T-helper 17 cell (primary cell): ENCODE data around the gene FMN1. TPM values are rescaled to one million over a fixed set of nuclear protein-coding genes. Genes with fewer than 3 reads are reported as not detected.

Experiments
- ATAC-seq: fragments of 150-1000 bp; cut with Tn5 transposase; 2 replicates; pipeline ENCODE4 v1.10.0; 2021; ENCODE audit warnings: mild to moderate bottlenecking, moderate library complexity
- DNase-seq, 3 donors: peaks; one replicate each; pipeline versions ENCODE4 v3.0.0 to v3.0.0-alpha.2; 2020 to 2021
- H3K9me3 ChIP-seq: one replicate; pipeline ENCODE4 v1.7.0; 2013; ENCODE audit warnings: low read length, mild to moderate bottlenecking; ENCODE audit not compliant: control insufficient read depth, poor library complexity, severe bottlenecking
- H3K27ac Mint-ChIP-seq: one replicate; pipeline ENCODE4 v1.8.0; 2022; ENCODE audit warnings: mild to moderate bottlenecking, moderate library complexity, mixed read lengths
- H3K27me3 Mint-ChIP-seq: one replicate; pipeline ENCODE4 v1.8.0; 2022; ENCODE audit warnings: mixed read lengths
- H3K36me3 Mint-ChIP-seq: one replicate; pipeline ENCODE4 v1.8.0; 2022; ENCODE audit warnings: low read depth, mixed read lengths
- H3K4me1 Mint-ChIP-seq: one replicate; pipeline ENCODE4 v1.8.0; 2022; ENCODE audit warnings: mild to moderate bottlenecking, mixed read lengths
- H3K4me3 Mint-ChIP-seq: one replicate; pipeline ENCODE4 v1.8.0; 2022; ENCODE audit warnings: mild to moderate bottlenecking, moderate library complexity, mixed read lengths
- total RNA-seq, 4 donors: library from RNA in 2 of 4; stranded (reverse) in 2 of 4; gene quantifications; one replicate each; pipeline ENCODE4 v1.2.3 and lab custom pipeline; 2022 to 2026

The FMN1 gene, protein sequence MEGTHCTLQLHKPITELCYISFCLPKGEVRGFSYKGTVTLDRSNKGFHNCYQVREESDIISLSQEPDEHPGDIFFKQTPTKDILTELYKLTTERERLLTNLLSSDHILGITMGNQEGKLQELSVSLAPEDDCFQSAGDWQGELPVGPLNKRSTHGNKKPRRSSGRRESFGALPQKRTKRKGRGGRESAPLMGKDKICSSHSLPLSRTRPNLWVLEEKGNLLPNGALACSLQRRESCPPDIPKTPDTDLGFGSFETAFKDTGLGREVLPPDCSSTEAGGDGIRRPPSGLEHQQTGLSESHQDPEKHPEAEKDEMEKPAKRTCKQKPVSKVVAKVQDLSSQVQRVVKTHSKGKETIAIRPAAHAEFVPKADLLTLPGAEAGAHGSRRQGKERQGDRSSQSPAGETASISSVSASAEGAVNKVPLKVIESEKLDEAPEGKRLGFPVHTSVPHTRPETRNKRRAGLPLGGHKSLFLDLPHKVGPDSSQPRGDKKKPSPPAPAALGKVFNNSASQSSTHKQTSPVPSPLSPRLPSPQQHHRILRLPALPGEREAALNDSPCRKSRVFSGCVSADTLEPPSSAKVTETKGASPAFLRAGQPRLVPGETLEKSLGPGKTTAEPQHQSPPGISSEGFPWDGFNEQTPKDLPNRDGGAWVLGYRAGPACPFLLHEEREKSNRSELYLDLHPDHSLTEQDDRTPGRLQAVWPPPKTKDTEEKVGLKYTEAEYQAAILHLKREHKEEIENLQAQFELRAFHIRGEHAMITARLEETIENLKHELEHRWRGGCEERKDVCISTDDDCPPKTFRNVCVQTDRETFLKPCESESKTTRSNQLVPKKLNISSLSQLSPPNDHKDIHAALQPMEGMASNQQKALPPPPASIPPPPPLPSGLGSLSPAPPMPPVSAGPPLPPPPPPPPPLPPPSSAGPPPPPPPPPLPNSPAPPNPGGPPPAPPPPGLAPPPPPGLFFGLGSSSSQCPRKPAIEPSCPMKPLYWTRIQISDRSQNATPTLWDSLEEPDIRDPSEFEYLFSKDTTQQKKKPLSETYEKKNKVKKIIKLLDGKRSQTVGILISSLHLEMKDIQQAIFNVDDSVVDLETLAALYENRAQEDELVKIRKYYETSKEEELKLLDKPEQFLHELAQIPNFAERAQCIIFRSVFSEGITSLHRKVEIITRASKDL (N-terminal part only)
- total RNA-seq (10 to 100 TPM; 18.7 to 35.2 TPM), total RNA-seq (lab: John Stamatoyannopoulos, UW) (0.60 to 21.8 reads per million in 2 donors)

DNA sequence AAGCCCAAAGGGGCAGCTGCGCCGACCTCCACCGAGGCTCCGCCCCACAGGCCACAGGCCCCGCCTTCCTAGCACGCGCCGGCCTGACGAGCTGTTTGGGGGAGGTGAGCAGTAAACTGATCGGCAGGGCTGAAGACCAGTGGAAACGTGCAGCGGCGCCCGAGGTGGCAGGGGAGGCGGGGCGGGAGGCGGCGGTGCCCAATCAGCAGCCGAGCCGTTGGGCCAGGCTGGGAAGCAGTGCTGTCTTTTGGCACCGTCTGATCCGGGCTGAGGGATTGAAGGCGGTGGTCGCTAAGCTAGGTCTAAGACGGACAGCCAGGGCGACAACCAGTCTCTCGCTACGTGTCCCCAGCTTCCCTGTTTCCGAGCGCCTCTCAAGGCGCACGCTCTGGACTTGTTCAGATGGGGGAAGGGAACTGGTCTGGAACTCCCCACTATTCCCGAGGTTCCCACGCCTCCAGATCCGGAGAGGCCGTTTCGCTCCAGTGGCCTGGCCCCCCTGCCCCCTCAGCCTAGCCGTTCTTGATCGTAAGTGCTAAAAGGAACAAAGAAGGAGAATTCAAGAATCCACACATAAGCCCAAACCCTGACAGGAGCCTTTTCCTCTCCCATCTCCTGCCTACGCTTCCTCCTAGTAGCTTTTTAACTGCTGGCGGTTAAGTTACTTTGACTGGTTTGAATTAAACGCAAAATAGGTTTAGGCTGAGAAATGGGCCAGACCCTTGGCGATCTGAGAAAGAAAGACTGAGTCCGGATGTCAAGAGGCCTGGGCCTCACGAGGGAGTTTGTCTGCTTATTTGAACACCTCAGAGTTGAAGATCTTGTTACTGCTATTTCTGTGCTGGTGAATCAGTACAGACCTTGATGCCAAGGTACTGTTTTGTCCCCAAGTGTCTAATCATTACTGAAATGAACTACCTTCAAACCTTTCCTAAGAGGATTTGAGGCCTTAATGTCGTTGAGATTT, at the start of gene FMN1:
Gene FMN1 (minus strand): TSS at position 11 of the 967 bp plus-strand sequence. CDS start 39,800 bp downstream, outside the sequence.
- H3K9me3 ChIP-seq, result no peaks in the 10 kb centered on the region
- Mint-ChIP-seq H3K27me3 (peaks cover 13% of the 10 kb centered on the region), H3K4me3 (peak within 1 kb of the TSS; percentile 81), H3K36me3 (no peaks in the 10 kb centered on the region), H3K4me1 (peaks cover under 1% of the 10 kb centered on the region), H3K27ac (no peak within 1 kb of the TSS)
- DNase-seq (peak; percentile 84 to 85 (median 84)), ATAC-seq (peak; percentile 100)

DNA sequence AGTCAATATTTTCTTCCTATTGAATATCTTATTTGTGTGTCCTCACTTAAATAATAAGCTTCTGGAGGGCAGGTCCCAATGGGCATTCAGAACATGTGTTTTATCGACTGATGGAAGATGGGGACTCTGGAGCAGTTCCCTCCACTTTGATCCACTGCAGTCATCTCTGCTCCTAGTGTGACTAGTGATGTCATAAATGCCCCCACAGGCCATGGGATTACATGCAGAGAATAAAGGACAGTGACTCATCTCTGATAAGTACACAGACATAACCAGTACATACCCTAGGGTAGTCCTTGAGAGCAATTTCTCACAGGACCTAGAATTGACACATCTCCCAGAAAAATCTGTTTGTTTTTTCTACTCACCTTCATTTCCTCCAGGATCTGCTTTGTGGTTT, 49.4 kb upstream of the FMN1 start:
- Mint-ChIP-seq H3K36me3 (no peaks in the 10 kb centered on the region), H3K4me1 (peaks cover 12% of the 10 kb centered on the region), H3K27me3 (peaks cover 28% of the 10 kb centered on the region), H3K4me3 (no peak overlapping the region), H3K27ac (no peak overlapping the region)
- ATAC-seq, result no peak
- H3K9me3 ChIP-seq, result no peaks in the 10 kb centered on the region
- no peak for DNase-seq

DNA sequence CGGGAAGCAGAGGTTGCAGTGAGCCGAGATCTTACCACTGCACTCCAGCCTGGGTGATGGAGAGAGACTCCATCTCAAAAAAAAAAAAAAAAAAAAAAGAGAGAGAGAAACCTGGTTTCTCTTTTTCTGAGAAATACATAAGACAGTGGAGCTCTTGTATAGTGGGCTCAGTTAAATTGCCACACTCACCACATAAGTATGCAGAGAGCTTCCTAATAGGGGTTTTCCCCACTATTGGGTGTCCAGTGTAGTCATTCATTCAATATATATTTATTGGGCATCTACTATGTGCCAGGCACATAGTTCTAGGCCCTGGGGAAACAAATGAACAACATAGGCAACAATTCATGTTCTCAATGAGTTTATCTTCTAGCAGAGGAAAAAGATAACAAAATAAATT, 48.9 kb upstream of the FMN1 start:
- Mint-ChIP-seq H3K27ac (no peak overlapping the region), H3K36me3 (no peaks in the 10 kb centered on the region), H3K4me3 (no peak overlapping the region), H3K4me1 (peaks cover 12% of the 10 kb centered on the region), H3K27me3 (peaks cover 26% of the 10 kb centered on the region)
- no peak for ATAC-seq
- no peaks in the 10 kb centered on the region for H3K9me3 ChIP-seq
- no peak for DNase-seq

DNA sequence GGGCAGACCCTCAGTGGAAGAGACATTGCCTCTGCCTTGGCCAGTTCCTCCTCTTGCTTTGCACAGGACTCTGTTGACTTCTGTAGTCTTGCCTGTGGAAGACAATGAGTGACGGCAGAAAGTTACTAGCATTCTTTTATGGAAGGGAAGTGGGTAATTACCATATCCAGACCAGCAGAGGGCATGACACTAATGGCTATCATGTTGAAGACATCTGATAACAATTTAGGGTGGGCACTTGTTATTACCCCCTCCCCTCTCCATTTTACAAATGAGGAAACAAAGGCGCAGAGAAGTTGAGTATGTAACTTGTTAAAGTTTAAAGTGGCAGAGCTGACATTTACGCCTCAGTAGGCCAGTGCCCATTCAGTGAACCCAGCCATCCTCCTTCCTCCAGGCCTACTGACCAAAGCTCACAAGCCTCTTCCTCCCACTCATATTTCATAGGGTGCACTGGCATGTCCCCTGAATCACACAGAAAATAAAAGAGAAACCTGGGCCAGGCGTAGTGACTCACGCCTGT, 48.2 kb upstream of the FMN1 start:
- no peak overlapping the region for H3K27ac Mint-ChIP-seq
- DNase-seq, result no peak
- ATAC-seq, result no peak
- peaks cover 12% of the 10 kb centered on the region for H3K4me1 Mint-ChIP-seq
- no peaks in the 10 kb centered on the region for H3K36me3 Mint-ChIP-seq
- H3K27me3 Mint-ChIP-seq, result peaks cover 19% of the 10 kb centered on the region
- no peak overlapping the region for H3K4me3 Mint-ChIP-seq
- H3K9me3 ChIP-seq, result no peaks in the 10 kb centered on the region

DNA sequence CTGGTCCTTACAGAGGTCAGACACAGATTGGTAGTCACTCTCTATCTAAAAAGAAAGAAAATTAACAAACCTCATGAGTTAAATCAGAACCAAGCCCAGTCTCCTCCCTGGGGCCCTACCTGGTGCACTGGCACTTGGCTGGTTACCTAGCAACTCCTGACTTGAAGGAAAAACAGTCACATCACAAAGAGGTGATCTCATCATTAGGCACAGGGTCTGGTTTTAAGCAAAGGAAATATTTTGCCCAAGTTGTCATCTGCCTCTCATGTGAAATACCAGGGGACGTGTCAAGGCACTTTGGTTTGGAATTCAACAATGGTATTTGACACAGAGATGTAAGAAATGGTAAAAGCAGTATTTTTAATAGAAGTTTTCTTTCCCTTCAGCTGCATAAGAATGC, 47.7 kb upstream of the FMN1 start:
- peaks cover 14% of the 10 kb centered on the region for H3K4me1 Mint-ChIP-seq
- no peaks in the 10 kb centered on the region for H3K36me3 Mint-ChIP-seq
- H3K9me3 ChIP-seq, result no peaks in the 10 kb centered on the region
- DNase-seq, result no peak
- no peak overlapping the region for H3K27ac Mint-ChIP-seq
- H3K27me3 Mint-ChIP-seq, result peaks cover 20% of the 10 kb centered on the region
- peak; percentile 47 for ATAC-seq
- no peak overlapping the region for H3K4me3 Mint-ChIP-seq

DNA sequence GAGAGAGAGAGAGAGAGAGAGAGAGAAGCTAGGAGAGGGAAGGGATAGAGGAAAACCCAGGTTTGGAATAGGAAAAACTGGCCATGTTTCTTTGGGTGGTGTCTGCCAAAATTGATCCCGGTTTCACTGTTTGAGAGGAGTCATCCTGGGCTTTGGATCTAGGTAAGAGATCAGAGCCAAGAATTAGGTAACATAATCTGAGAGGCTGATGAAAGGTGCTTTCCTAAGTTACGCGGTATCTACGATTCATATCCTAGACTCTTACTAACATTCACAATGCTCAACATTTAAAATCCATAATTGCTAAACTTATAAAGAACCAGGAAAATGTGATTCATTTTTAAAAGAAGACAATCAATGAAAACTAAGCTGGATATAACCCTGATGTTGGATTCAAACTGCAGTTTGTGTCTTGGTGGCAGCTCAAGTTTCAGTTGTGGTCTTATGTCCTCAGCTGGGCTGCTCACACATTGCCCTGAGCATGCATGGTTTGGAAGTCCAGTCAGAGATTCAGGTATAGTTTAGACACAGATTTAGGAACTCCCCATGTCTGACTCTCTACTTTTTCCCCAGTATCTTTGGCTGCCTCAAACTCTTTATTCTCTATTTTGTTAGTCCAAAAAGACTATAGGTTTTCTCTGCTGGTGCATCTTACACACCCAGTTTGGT, 42.5 kb upstream of the FMN1 start:
- Mint-ChIP-seq H3K4me3 (no peak overlapping the region), H3K27ac (no peak overlapping the region), H3K36me3 (no peaks in the 10 kb centered on the region), H3K27me3 (peaks cover 48% of the 10 kb centered on the region), H3K4me1 (peaks cover 8% of the 10 kb centered on the region)
- H3K9me3 ChIP-seq, result no peaks in the 10 kb centered on the region
- DNase-seq, result no peak
- ATAC-seq, result no peak

DNA sequence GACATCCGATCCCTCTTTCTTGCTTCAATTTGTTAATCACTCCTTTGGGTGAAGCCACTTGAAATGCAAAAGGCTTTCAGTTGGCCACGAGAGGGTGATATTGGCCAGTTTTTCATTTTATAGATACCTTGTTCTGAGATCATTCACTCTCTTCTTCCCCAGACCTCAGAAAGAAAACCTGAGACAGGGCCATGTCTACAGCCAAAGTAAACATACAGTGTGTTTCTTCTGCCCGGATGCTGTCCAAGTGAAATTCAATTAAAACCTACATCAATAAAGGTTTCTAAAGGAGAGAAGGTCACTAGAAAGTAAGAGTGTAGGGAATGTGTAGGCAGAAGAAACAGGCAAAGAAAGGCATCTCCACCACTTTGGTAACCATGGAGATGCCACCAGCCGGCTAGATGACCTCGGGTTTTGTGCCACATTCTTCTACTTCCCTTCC, 39.5 kb upstream of the FMN1 start:
- H3K27ac Mint-ChIP-seq, result no peak overlapping the region
- ATAC-seq, result no peak

DNA sequence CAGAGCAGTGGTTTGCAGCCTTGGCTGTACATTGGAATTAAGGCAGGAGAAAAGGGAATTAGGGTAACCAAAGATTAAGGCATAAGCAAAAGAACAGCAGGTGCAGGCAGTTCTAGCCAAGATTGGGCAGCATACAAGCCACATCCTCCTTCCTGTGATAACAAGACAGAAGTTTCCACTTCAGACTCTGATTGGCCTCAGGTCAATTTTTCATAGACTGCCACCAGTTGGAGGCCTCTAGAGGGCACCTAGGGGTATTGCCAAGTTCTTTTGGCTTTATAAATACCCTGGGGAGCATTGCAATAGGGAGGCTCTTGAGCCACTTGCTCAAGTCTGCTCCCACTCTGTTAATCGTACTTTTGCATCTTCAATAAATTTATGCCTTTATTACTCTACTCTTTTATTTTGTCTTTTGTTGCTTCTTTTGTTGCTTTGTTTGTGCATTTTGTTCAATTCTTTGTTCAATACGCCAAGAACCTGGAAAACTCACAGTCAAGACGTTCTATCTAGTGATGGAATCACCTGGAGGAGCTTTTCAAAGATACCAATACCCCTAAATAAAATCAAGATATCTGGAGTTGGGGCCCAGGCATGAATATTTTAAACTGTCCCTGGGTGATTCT, 32.2 kb upstream of the FMN1 start:
- peak; percentile 18 to 54 (median 19) for DNase-seq
- peak; percentile 100 for ATAC-seq
- H3K27ac Mint-ChIP-seq, result peak overlapping the region; percentile 78

More for the DNA sequence above, 39.5 kb upstream of the FMN1 start:
- H3K4me1 Mint-ChIP-seq, result peaks cover 5% of the 10 kb centered on the region
- no peaks in the 10 kb centered on the region for H3K9me3 ChIP-seq
- DNase-seq, result no peak
- H3K36me3 Mint-ChIP-seq, result no peaks in the 10 kb centered on the region
- peaks cover 40% of the 10 kb centered on the region for H3K27me3 Mint-ChIP-seq
- no peak overlapping the region for H3K4me3 Mint-ChIP-seq

DNA sequence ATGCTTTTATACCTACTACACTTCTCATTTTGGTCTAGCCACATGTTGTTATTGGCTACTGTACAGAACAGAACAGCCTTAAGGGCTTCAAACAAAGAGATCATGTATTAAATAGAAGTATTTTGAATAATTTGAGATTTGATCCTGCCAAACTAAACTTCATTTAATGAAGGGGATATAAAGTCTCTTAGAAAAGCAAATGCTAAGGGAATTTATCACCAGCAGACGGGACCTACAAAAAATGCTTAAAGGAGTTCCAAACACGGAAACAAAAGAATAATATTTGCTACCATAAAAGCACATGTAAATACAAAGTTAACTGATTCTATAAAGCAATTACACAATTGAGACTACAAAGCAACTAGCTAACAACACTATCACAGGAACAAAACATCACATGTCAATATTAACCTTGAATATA, 23.6 kb upstream of the FMN1 start:
- no peak overlapping the region for H3K4me3 Mint-ChIP-seq
- H3K4me1 Mint-ChIP-seq, result peaks cover 4% of the 10 kb centered on the region
- no peaks in the 10 kb centered on the region for H3K9me3 ChIP-seq
- no peaks in the 10 kb centered on the region for H3K27me3 Mint-ChIP-seq
- DNase-seq (no peak), ATAC-seq (no peak)
- no peaks in the 10 kb centered on the region for H3K36me3 Mint-ChIP-seq
- no peak overlapping the region for H3K27ac Mint-ChIP-seq

More for the DNA sequence above, 32.2 kb upstream of the FMN1 start:
- Mint-ChIP-seq H3K36me3 (no peaks in the 10 kb centered on the region), H3K27me3 (peaks cover 4% of the 10 kb centered on the region), H3K4me3 (no peak overlapping the region), H3K4me1 (peaks cover 18% of the 10 kb centered on the region)
- no peaks in the 10 kb centered on the region for H3K9me3 ChIP-seq

DNA sequence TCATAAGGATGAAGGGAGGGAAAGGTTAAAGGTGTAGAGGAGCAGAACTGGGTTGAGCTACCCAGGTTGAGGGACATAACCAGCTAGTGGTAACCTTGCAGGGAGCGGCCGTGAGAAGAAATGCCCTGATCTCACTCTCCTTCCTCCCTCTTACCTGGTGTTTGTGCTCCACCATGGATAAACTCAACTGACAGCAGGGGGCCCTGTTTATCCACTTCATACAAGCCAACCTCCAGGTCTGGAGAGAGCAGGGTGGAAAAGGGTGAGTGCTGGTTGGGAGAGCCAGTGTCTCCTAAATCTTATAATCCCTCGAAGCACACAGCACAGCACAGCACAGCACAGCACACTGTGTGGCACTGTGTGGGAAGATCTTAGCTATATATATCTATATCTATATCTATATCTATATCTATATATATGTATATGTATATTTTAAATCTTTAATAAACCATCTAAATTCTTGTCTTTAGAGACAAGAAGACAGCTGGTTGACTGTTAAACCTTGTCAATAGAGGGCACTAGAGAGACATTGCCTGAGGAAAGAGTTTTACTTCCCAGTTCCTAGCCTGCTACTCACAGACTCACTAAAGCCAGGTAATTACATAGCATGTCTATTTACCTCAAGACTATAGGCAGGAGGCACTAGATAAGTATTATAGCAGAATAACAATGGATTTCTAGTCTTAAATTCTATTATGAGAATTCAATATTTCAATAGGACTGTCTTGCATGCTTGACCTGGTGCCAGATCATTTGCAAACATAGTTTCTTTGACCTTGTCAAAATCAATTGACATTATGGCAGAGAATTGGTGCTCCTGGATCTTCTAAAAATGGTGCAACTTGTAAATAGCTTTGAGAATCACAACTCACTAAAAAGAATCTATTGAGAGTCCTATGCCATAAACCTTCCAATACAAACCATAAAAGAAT, 21.7 kb upstream of the FMN1 start:
- no peak for DNase-seq
- H3K36me3 Mint-ChIP-seq, result no peaks in the 10 kb centered on the region
- peak; percentile 56 for ATAC-seq
- H3K4me3 Mint-ChIP-seq, result no peak overlapping the region
- no peak overlapping the region for H3K27ac Mint-ChIP-seq
- H3K27me3 Mint-ChIP-seq, result no peaks in the 10 kb centered on the region
- no peaks in the 10 kb centered on the region for H3K9me3 ChIP-seq
- H3K4me1 Mint-ChIP-seq, result peaks cover 4% of the 10 kb centered on the region
